KOPT-K1 (cell line): ENCODE data around the gene ARHGAP1.
A peak's percentile ranks its signal among the peaks of the same experiment; 100 is the strongest.

Source experiments
- H3K27ac ChIP-seq: fragments of 200-600 bp; sonication (generic); 2 replicates; pipeline ENCODE4 v1.5.1; 2016; ENCODE audit warnings: antibody characterized with exemption, mild to moderate bottlenecking, low read depth, low read length; ENCODE audit not compliant: poor library complexity, severe bottlenecking
- H3K36me3 ChIP-seq: fragments of 200-600 bp; sonication (generic); 2 replicates; pipeline ENCODE4 v1.5.1; 2017; ENCODE audit warnings: antibody characterized with exemption, mild to moderate bottlenecking, low read length, moderate library complexity; ENCODE audit not compliant: insufficient read depth
- H3K9me3 ChIP-seq: fragments of 200-600 bp; sonication (generic); 2 replicates; pipeline ENCODE4 v1.5.1; 2017; ENCODE audit warnings: antibody characterized with exemption, low read length, mild to moderate bottlenecking; ENCODE audit not compliant: insufficient read depth, poor library complexity, severe bottlenecking

Gene ARHGAP1

DNA sequence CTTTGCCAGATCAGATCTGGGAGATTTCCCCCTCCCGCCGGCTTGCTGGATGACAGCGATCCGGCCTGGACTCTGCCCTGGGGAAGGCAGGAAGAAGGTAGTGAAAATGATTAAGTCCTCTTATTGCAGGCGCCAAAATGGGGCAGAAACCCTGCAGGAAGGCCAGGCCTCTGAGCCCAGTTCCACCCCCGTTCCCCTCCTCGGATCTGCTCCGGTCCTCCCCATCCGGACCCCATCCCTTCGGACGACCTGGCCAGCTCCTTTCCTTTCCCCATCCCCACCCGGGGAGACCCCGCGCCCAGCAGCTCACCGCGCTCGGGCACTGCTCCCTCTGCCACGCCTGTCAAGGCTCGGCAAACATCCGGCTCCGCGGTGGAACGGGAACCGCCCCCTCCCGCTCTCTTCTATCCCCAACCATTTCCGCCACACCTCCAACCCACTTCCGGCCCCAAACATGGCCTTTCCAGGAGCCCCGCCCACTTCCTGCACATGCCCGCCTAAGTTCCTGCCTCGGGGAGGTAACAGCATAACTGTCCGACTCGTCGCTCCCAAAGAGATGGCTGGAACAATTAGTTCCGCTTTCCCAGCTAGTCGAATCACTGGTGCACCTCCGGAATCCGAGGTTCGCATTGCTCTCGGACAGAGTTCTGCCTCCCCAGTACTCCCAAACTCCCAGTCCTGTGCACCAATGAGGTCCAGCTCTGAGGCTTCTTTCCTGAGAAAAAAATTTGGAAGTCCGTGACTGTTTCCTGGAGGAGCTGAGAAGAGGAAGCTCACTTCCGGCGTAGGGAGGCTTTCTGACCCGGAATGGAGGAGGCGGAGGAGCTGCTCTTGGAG, at the start of gene ARHGAP1, which contains the start of gene ZNF408:
Gene ARHGAP1, minus strand, starts transcription at position 379 of the 837 bp plus-strand sequence. CDS start 4,512 bp downstream, outside the sequence.
Gene ZNF408, plus strand, starts transcription at position 791 of the 837 bp plus-strand sequence. Its CDS starts 17 bp downstream, at position 808.
- Histone ChIP-seq H3K36me3 (peaks cover 43% of the 10 kb centered on the region), H3K9me3 (no peaks in the 10 kb centered on the region), H3K27ac (peak within 1 kb of the TSS; percentile 95)

DNA sequence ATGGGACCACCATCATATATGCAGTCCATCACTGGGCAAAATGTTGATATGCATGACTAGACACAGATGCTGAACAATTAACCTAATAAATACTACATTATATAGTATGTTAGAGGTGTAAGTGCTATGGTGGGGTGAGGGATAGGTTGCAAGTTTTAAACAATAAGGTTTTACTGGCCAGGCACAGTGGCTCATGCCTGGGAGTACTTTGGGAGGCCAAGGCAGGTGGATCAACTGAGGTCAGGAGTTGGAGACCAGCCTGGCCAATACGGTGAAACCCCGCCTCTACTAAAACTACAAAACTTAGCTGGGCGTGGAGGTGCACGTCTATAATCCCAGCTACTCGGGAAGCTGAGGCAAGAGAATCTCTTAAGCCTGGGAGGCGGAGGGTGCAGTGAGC, 46.7 kb upstream of the ARHGAP1 start:
- Histone ChIP-seq H3K36me3 (peaks cover 100% of the 10 kb centered on the region), H3K9me3 (no peaks in the 10 kb centered on the region), H3K27ac (no peak overlapping the region)

GRCh38 chr11:46745995-46746394, 45.6 kb upstream of the ARHGAP1 start:
- Histone ChIP-seq H3K27ac (no peak overlapping the region), H3K36me3 (peaks cover 100% of the 10 kb centered on the region), H3K9me3 (no peaks in the 10 kb centered on the region)

DNA sequence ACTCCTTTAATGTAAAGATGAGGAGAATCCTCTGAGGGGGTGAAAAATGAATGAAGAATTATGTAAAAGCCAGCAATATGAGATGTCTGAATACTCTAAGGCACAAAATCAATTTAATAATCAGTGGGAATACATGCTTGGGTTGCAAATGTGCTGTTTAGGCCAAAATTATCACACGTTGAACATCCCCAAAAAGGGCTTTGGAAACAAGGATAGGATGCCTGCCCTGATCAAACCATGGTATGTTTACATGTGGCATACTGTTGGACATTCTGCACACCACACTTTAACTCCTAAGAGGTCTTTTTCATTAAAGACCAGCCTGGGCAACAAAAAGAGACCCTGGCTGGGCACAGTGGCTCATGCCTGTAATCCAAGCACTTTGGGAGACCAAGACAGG, 44.9 kb upstream of the ARHGAP1 start:
- Histone ChIP-seq H3K36me3 (peaks cover 98% of the 10 kb centered on the region), H3K9me3 (no peaks in the 10 kb centered on the region), H3K27ac (no peak overlapping the region)

DNA sequence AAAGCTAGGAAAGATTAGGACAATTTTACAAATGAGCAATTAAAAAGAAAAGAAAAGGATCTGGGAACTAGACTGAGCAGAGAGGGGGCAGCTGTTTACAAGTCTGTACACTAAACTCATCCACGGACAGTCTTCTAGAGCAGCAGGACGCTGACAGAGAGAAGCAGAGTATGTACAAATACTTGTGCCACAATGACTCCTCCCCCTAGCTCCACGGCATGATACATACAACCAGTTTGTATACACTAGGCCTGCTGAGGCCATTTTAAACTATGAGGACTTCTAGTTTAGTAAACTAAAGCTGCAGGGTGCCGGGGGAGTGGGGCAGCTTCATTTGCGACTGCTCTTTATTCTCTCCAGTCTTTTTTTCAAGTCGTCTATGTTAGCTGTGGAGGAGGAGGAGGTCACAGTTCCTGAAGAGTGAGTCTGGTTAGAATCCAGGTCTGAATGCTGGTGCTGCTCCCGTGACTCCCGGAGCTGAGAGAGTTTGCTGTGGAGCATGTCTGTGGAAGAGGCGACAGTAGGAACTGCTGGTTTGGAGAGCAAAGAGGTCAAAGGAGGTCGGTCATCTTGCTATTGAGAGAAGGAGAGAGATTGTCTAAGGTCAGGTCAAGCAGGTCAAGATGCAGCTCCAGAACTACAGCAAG, 43.4 kb upstream of the ARHGAP1 start:
- Histone ChIP-seq H3K36me3 (peaks cover 88% of the 10 kb centered on the region), H3K9me3 (no peaks in the 10 kb centered on the region), H3K27ac (no peak overlapping the region)

- Histone ChIP-seq H3K9me3 (no peaks in the 10 kb centered on the region), H3K27ac (no peak overlapping the region), H3K36me3 (peaks cover 80% of the 10 kb centered on the region)
Observed at GRCh38 chr11:46743043-46743442, 42.6 kb upstream of the ARHGAP1 start.

DNA sequence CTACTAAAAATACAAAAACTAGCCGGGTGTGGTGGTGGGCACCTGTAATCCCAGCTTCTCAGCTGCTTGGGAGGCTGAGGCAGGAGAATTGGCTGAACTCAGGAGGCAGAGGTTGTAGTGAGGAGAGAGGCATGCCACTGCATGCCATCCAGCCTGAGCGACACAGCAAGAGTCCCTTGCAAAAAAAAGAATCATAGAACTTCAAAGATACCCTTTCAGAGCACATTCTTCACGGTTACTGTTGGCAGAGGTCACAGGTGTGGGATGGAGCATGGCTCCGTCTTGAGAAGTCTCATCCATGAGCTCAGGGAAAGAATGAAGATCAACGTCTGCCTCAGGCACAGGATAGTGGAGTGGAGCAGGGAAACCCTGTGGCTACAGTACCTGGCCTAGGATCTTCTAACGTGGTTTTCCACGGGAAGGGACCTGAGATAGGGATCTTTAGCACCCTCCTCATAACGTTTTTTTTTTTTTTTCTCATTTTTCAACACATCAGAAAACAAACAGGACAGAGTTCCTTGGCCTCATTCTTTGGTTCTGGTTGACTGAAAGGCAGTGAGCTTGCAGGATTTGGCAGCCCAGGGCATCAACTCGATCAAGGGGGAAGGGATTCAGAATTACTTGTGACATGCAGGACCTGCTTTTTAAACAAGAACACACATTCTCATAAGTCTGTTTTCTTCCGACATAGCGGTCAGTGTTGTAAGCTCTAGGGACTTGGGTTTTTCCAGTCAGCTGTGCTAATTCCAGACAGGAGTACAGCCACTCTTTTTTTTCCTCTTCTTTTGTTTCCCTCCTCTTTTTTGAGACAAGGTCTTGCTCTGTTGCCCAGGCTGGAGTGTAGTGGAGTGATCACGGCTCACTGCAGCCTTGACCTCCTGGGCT, 41.4 kb upstream of the ARHGAP1 start:
- Histone ChIP-seq H3K36me3 (peaks cover 68% of the 10 kb centered on the region), H3K9me3 (no peaks in the 10 kb centered on the region), H3K27ac (no peak overlapping the region)

DNA sequence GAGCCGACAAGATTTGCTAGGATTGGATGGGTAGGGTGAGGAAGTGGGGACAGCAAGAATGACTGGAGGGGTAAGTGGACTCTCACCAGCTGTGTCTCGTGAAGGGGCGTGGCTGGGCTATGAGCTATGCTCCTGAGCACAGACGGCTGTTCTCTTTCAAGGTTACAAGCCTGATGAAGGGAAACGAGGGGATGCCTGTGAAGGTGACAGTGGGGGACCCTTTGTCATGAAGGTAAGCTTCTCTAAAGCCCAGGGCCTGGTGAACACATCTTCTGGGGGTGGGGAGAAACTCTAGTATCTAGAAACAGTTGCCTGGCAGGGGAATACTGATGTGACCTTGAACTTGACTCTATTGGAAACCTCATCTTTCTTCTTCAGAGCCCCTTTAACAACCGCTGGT, 38.5 kb upstream of the ARHGAP1 start:
- Histone ChIP-seq H3K9me3 (no peaks in the 10 kb centered on the region), H3K27ac (no peak overlapping the region), H3K36me3 (peaks cover 39% of the 10 kb centered on the region)

DNA sequence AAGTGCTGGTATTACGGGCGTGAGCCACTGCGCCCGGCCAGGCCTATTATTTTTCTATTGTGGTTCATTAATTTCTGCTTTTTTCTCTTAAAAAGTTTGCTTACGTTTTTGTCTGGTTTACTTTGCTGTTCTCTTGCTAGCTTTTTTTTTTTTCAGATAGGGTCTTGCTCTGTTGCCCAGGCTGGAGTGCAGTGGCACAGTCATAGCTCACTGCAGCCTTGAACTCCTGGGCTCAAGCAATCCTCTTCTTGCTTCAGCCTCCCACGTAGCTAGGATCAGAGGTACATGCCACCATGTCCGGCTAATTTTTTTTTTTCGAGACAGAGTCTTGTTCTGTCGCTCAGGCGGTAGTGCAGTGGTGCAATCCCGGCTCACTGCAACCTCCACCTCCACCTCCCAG, 37.3 kb upstream of the ARHGAP1 start:
- Histone ChIP-seq H3K27ac (no peak overlapping the region), H3K9me3 (no peaks in the 10 kb centered on the region), H3K36me3 (peaks cover 27% of the 10 kb centered on the region)

DNA sequence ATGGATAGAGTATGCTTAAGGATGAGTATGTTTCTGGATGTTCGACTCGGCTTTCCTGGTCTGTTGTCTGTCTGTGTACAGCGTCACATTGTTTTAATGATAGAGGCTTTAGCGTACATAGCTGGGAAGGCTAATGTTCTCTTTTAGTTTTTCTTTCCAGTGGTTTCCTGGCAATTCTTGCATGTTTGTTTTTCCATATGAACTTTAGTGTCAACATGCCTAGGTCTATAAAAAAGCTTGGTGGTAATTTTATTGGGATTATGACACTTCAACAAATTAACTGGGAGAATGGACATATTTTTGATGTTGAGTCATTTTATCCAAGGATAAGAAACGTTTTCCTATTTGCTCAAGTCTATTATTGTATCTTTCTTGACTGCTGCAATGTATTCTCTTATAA, 36.2 kb upstream of the ARHGAP1 start:
- Histone ChIP-seq H3K9me3 (no peaks in the 10 kb centered on the region), H3K36me3 (peaks cover 16% of the 10 kb centered on the region), H3K27ac (no peak overlapping the region)

GRCh38 chr11:46736146-46736545, 35.7 kb upstream of the ARHGAP1 start:
- no peak overlapping the region for H3K27ac ChIP-seq
- peaks cover 11% of the 10 kb centered on the region for H3K36me3 ChIP-seq
- H3K9me3 ChIP-seq = no peaks in the 10 kb centered on the region

DNA sequence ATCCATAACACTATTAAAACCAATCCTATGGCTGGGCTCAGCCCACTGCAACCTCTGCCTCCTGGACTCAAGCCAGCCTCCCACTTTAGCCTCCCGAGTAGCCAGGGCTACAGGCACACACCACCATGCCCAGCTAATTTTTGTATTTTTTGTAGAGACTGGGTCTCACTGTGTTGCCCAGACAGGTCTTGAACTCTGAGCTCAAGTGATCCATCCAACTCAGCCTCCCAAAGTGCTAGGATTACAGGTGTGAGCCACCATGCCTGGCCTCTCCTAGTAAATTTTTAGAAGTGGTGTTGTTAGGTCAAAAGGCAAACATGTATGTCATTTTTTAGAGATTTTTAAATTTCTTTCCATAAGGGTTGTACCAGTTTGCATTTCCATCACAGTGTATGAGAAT, 32.8 kb upstream of the ARHGAP1 start:
- no peaks in the 10 kb centered on the region for H3K9me3 ChIP-seq
- H3K36me3 ChIP-seq = no peaks in the 10 kb centered on the region
- H3K27ac ChIP-seq = no peak overlapping the region

- Histone ChIP-seq H3K36me3 (no peaks in the 10 kb centered on the region), H3K27ac (no peak overlapping the region), H3K9me3 (no peaks in the 10 kb centered on the region)
Observed at GRCh38 chr11:46731545-46731944, 31.1 kb upstream of the ARHGAP1 start.

DNA sequence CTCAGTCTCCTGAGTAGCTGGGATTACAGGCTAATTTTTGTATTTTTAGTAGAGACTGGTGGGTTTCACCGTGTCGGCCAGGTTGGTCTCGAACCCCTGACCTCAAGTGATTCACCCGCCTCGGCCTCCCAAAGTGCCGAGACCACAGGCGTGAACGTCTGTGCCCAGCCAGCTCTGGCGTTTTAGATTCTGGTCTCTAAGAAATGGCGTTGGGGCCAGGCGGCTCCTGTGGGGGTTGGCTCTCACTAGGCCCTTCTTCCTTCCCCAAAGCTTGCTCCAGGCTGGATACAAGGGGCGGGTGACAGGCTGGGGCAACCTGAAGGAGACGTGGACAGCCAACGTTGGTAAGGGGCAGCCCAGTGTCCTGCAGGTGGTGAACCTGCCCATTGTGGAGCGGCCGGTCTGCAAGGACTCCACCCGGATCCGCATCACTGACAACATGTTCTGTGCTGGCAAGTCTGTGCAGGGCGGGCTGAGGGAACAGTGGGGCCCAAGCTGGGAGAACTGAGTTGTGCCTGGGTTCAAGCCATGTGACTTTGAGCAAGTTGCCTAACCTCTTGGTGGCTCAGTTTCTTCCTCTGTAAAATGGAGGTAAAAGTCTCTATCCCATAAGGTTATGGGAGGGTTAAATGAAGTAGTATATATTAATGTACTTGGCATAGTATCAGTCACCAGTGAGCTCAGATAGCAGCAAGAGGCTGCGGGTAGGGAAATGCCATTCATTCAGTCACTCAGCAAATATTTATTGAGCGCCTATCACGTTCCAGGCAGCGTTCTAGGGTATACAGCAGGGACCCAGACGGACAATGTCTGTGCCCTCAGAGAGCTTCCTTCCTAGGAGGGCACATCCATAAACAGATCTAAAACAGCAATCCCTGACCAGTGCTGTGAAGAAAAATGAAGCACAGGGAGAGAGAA, 28.9 kb upstream of the ARHGAP1 start:
- Histone ChIP-seq H3K9me3 (no peaks in the 10 kb centered on the region), H3K27ac (no peak overlapping the region), H3K36me3 (no peaks in the 10 kb centered on the region)
